Fibroblast of lung (primary cell): ENCODE measurements around the gene F13A1.

ENCODE experiments used
- EZH2 ChIP-seq: IDR thresholded peaks from 2 replicates; pipeline ENCODE4 v1.5.1; 2012; ENCODE audit warnings: low read length, control low read depth, mild to moderate bottlenecking; ENCODE audit errors: missing control alignments
- TF ChIP-seq, protein P1 (sequence below), 2 donors: IDR thresholded peaks in 1 of 2; conservative IDR thresholded peaks in 1 of 2; 1 replicate in 1 of 2; 2 replicates in 1 of 2; pipeline ENCODE4 v1.5.1; 2011 to 2012; ENCODE audit warnings: low read length in 2 of 2, control low read depth in 1 of 2, inconsistent platforms in 1 of 2, low read depth in 1 of 2, mild to moderate bottlenecking in 1 of 2

DNA sequence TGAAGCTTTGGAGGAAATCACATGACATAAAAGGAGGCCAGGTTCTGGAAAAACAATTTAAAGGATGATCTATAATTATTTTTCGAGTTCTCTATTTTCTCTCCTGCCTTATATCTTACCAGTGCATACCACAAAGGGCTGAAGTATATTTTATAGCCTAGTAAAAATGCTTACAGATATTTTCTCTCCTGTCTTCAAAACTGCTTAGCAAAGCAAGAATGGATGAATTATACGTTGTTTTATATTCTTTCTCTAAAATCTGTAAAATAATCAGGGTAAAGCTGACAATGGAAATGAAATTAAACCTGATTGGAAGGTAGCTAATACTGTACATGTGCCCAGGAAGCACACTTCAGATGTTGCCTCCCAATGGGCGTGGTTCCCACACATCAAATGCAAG is 123.7 kb downstream of the F13A1 start:
- TF ChIP-seq, protein P1, sequence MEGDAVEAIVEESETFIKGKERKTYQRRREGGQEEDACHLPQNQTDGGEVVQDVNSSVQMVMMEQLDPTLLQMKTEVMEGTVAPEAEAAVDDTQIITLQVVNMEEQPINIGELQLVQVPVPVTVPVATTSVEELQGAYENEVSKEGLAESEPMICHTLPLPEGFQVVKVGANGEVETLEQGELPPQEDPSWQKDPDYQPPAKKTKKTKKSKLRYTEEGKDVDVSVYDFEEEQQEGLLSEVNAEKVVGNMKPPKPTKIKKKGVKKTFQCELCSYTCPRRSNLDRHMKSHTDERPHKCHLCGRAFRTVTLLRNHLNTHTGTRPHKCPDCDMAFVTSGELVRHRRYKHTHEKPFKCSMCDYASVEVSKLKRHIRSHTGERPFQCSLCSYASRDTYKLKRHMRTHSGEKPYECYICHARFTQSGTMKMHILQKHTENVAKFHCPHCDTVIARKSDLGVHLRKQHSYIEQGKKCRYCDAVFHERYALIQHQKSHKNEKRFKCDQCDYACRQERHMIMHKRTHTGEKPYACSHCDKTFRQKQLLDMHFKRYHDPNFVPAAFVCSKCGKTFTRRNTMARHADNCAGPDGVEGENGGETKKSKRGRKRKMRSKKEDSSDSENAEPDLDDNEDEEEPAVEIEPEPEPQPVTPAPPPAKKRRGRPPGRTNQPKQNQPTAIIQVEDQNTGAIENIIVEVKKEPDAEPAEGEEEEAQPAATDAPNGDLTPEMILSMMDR (conservative IDR thresholded peaks at IDR 0.05 in 1 of 2, IDR thresholded peaks at IDR 0.05 in 1 of 2; ENCODE audit: low read depth in 1 of 2, low read length in 2 of 2) = no peak
- TF ChIP-seq EZH2 = no peak
